ENCODE data around the gene KLF8. TPM values are rescaled to one million over a fixed set of nuclear protein-coding genes. Genes with fewer than 3 reads are reported as not detected.

Gene KLF8
- 4.4 and 4.8 TPM in 2 replicates for total RNA-seq

DNA sequence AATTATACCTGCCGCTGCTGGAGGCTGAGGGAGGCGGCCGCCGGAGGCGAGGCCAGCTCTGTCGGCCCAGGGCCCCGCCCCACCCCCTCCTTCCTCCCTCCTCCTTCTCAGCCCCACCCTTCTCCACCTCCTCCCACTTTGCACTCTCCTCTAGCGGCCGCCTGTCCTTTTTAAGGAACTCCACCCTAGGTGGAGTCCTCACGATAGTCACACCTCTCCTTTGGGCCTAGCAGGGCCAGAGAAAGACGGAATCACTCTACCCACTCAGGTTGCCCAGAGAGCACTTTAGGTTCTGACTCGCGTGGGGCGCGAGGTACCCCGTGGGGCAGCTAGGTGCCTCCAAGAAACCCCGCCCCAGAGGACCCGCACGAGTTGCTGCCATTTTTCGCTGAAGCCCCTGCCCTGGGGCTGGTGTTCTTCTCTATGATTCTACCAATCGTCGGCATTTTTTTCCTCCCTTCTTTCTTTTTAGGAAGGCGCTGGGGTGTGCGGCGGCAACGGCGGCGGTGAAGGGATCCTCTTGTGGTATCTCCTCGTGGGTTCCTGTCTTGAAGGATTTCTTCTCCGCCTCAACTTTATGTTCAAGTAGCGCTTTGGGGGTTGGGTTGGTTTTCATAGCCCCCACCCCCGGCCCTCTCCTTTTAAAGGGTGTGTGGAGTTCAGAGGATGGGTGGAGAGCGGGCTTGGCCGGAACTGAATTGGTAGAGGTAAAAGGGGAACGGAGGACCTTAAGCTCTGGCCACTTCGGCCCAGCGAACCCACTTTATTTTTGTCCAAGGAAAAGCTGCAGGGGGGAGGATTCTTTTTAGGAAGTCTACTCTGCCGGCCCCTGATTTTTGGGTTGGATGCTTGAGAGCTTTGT, at the start of gene KLF8:
Gene KLF8 (plus strand): TSS at position 136 of the 862 bp plus-strand sequence. CDS start 979 bp downstream, outside the sequence.

Data from hair follicular keratinocyte (primary cell).